ENCODE data around the gene USP48.

Gene USP48

DNA sequence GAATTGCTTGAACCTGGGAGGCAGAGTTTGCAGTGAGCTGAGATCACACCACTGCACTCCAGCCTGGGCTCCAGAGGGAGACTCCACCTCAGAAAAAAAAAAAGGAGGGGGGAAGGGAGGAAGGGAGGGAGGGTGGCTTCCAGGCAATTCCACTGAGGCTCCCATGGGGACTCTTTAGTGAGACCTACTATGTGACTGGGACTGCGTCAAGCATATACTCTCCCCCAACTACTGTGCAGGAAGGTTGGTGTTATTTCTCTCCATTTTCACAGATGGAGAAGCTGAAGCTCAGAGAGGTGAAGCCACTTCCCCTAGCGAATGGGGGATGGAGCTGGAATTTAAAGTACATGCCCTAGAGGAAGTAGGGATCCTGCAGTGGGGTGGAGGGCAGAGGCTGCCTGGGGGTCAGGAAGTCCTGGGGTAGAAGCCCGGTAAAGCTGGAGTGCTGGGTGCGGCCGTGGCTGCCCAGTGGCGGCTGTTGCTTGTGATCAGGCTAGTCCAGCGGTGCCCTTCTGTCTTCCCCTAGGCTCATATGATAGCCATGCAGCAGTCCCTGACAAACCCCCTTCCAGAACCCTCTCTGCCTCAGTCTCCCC, 154.1 kb downstream of the USP48 start:
- H3K4me3 ChIP-seq (replicated peaks in 1 of 2; ENCODE audit: low read depth in 2 of 2, low read length in 2 of 2) = no peak overlapping the region
- no peak for DNase-seq (ENCODE audit: low read depth in 2 of 2)
- TF ChIP-seq CTCF (IDR thresholded peaks at IDR 0.05; ENCODE audit: low read depth, low read length) = no peak

Data from cardiac fibroblast (primary cell).